ENCODE data around the gene ICE2. TPM values are rescaled to one million over a fixed set of nuclear protein-coding genes. Genes with fewer than 3 reads are reported as not detected.

Gene ICE2
- total RNA-seq, 1 experiment from 2014 or later = 42.3 TPM

DNA sequence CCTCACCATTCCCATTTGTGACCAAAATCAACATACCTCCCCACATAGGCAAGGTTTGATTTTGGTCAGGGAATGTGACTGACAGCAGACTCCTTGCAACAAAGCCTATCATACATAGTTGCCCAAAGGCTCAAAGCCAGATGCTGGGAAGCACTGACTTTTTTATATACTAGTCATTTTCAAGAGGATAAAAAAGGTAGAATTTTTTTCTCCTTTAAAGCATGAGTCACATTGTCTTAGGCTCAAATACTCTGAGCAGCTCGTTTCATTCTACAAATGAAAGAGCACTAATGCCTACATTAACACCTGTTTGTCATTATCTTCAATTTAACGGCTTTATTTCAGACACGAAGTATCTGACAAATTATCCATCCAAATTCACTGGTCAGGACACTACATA lies 36.2 kb downstream of the ICE2 start:
- ChIA-PET POLR2A (no interaction called here), CTCF (no interaction called here)
- BruUV-seq (replicated peaks) = no TSS peak

DNA sequence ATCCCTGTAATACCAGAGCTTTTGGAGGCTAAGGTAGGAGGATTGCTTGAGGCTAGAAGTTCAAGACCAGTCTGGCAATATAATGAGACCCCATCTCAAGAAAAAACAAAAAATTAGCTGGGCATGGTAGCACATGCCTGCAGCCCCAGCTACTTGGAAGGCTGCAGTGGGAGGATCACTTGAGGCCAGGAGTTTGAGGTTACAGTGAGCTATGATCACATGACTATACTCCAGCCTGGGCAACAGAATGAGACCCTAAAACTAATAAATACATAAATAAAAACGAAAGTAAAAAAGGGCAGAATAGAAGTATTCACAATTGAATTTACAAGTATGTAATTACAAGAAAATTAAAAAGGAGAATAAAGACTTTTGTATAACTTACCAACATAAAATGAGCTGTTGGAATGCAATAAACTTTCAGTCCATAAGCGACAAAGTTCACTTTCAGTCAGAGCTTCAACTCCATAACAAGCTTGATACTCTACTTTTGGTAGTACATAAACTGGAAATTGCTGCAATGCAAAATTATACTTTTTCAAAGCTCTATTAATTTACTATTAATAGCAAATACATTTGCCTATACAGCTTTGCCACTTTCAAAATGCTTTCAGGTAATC lies 36.8 kb downstream of the ICE2 start:
- intact Hi-C loops (cut with micrococcal nuclease; ENCODE audit: unreplicated experiment) = loop anchor here (5.0 kb wide), 1 partner anchor 45 kb away; the partner anchor contains the start of gene ANXA2
- H3K9me3 Mint-ChIP-seq (ENCODE audit: unreplicated experiment) = no peaks in the 10 kb centered on the region
- BruUV-seq (replicated peaks) = no TSS peak

More for the DNA sequence above, 36.2 kb downstream of the ICE2 start:
- intact Hi-C loops (cut with micrococcal nuclease; ENCODE audit: unreplicated experiment) = loop anchor here (5.0 kb wide), 1 partner anchor 45 kb away; the partner anchor contains the start of gene ANXA2
- Histone ChIP-seq H3K9me3 (no peaks in the 10 kb centered on the region), H3K27me3 (replicated peaks; ENCODE audit: control insufficient read depth, insufficient read depth, low read length) (no peaks in the 10 kb centered on the region), H3K36me3 (ENCODE audit: control insufficient read depth, insufficient read depth, low read length) (no peaks in the 10 kb centered on the region), H3K4me1 (no peaks in the 10 kb centered on the region), H3K4me3 (ENCODE audit: low read depth, low read length) (no peak overlapping the region)
- Mint-ChIP-seq H3K27ac (ENCODE audit: unreplicated experiment) (no peak overlapping the region), H3K27me3 (ENCODE audit: insufficient read depth, unreplicated experiment) (no peaks in the 10 kb centered on the region), H3K4me1 (ENCODE audit: low read depth, unreplicated experiment) (no peaks in the 10 kb centered on the region), H3K9me3 (ENCODE audit: unreplicated experiment) (no peaks in the 10 kb centered on the region), H3K4me3 (ENCODE audit: unreplicated experiment) (no peak overlapping the region), H3K36me3 (ENCODE audit: insufficient read depth, unreplicated experiment) (peaks cover 10% of the 10 kb centered on the region)
- DNase-seq = no peak
- TF ChIP-seq, protein P1, sequence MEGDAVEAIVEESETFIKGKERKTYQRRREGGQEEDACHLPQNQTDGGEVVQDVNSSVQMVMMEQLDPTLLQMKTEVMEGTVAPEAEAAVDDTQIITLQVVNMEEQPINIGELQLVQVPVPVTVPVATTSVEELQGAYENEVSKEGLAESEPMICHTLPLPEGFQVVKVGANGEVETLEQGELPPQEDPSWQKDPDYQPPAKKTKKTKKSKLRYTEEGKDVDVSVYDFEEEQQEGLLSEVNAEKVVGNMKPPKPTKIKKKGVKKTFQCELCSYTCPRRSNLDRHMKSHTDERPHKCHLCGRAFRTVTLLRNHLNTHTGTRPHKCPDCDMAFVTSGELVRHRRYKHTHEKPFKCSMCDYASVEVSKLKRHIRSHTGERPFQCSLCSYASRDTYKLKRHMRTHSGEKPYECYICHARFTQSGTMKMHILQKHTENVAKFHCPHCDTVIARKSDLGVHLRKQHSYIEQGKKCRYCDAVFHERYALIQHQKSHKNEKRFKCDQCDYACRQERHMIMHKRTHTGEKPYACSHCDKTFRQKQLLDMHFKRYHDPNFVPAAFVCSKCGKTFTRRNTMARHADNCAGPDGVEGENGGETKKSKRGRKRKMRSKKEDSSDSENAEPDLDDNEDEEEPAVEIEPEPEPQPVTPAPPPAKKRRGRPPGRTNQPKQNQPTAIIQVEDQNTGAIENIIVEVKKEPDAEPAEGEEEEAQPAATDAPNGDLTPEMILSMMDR (IDR thresholded peaks at IDR 0.05; ENCODE audit: insufficient read depth in 1 of 2, low read depth in 1 of 2, low read length in 1 of 2, severe bottlenecking in 1 of 2, unreplicated experiment in 1 of 2) = no peak

DNA sequence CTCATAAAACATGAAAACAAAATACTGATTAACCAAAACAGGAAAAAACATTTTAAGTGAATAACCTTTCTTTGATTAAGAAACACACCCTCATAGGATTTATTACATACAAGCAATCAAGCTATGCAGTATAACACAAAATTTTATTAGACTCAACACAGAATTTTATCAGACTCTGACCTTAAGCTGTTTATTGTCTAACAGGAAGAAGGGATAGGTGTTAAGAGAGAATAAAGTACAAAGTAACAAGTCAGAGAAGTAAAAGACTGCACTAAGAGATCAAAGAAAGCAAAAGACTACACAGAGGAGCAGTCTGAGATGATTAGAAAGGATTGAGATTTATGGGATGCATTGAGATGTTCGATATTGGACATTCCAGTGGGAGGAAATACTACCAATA lies 37.6 kb downstream of the ICE2 start:
- no TSS peak for BruUV-seq (replicated peaks)

More for the DNA sequence above, 36.8 kb downstream of the ICE2 start:
- TF ChIP-seq, protein P1 (IDR thresholded peaks at IDR 0.05; ENCODE audit: insufficient read depth in 1 of 2, low read depth in 1 of 2, low read length in 1 of 2, severe bottlenecking in 1 of 2, unreplicated experiment in 1 of 2) = no peak
- H3K27ac Mint-ChIP-seq (ENCODE audit: unreplicated experiment) = no peak overlapping the region
- Histone ChIP-seq H3K4me3 (ENCODE audit: low read depth, low read length) (no peak overlapping the region), H3K27me3 (replicated peaks; ENCODE audit: control insufficient read depth, insufficient read depth, low read length) (no peaks in the 10 kb centered on the region), H3K36me3 (ENCODE audit: control insufficient read depth, insufficient read depth, low read length) (no peaks in the 10 kb centered on the region), H3K4me1 (no peaks in the 10 kb centered on the region), H3K9me3 (no peaks in the 10 kb centered on the region)
- no peaks in the 10 kb centered on the region for H3K4me1 Mint-ChIP-seq (ENCODE audit: low read depth, unreplicated experiment)
- H3K4me3 Mint-ChIP-seq (ENCODE audit: unreplicated experiment) = no peak overlapping the region
- CTCF ChIA-PET = no interaction called here
- POLR2A ChIA-PET = no interaction called here
- H3K27me3 Mint-ChIP-seq (ENCODE audit: insufficient read depth, unreplicated experiment) = no peaks in the 10 kb centered on the region
- H3K36me3 Mint-ChIP-seq (ENCODE audit: insufficient read depth, unreplicated experiment) = peaks cover 10% of the 10 kb centered on the region
- no peak for DNase-seq

More for the DNA sequence above, 37.6 kb downstream of the ICE2 start:
- no peaks in the 10 kb centered on the region for H3K27me3 ChIP-seq (replicated peaks; ENCODE audit: control insufficient read depth, insufficient read depth, low read length)
- intact Hi-C loops (cut with micrococcal nuclease; ENCODE audit: unreplicated experiment) = loop anchor here (5.0 kb wide), 1 partner anchor 44 kb away; the partner anchor contains the start of gene ANXA2
- H3K4me1 ChIP-seq = no peaks in the 10 kb centered on the region
- ChIA-PET CTCF (no interaction called here), POLR2A (interaction anchor here (0.9 kb wide), 1 partner anchor 45 kb away, joined by 3 read pairs; no protein-coding TSS in a partner anchor)
- no peak for DNase-seq
- no peaks in the 10 kb centered on the region for H3K27me3 Mint-ChIP-seq (ENCODE audit: insufficient read depth, unreplicated experiment)
- no peaks in the 10 kb centered on the region for H3K4me1 Mint-ChIP-seq (ENCODE audit: low read depth, unreplicated experiment)
- no peaks in the 10 kb centered on the region for H3K36me3 ChIP-seq (ENCODE audit: control insufficient read depth, insufficient read depth, low read length)
- H3K27ac Mint-ChIP-seq (ENCODE audit: unreplicated experiment) = no peak overlapping the region
- no peak overlapping the region for H3K4me3 Mint-ChIP-seq (ENCODE audit: unreplicated experiment)
- H3K36me3 Mint-ChIP-seq (ENCODE audit: insufficient read depth, unreplicated experiment) = peaks cover 5% of the 10 kb centered on the region
- TF ChIP-seq, protein P1 (IDR thresholded peaks at IDR 0.05; ENCODE audit: insufficient read depth in 1 of 2, low read depth in 1 of 2, low read length in 1 of 2, severe bottlenecking in 1 of 2, unreplicated experiment in 1 of 2) = no peak
- H3K9me3 ChIP-seq = no peaks in the 10 kb centered on the region
- no peaks in the 10 kb centered on the region for H3K9me3 Mint-ChIP-seq (ENCODE audit: unreplicated experiment)
- no peak overlapping the region for H3K4me3 ChIP-seq (ENCODE audit: low read depth, low read length)
